AG08395 (cell line): ENCODE measurements around the gene KIRREL1.

Source experiments
- DNase-seq: peaks from one replicate; pipeline ENCODE4 v3.0.0; 2012; ENCODE audit warnings: mixed read lengths, low spot score

KIRREL1 gene

GRCh38 chr1:157975228-157975950 is 18.1 kb upstream of the KIRREL1 start:
- no peak for DNase-seq

DNA sequence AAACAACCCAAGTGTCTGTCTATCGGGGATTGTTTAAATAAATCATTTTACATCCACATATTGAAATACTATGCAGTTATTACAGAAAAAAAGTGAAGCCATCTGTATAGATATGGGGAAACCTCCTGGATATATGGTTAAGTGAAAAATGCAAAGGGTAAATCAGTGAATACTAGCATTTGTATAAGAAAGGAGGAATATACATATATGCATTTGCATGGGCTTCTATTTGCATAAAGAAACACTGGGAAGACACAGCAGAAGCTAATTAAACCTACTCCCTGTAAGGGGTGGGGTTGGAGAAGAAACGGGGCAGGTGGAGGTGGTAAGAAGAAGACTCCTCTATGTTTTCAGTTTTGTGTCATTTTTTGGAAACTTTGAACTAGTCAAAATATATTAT is 16.6 kb upstream of the KIRREL1 start:
- DNase-seq, result no peak

- no peak for DNase-seq
Observed at GRCh38 chr1:157978586-157979403, 14.7 kb upstream of the KIRREL1 start.

GRCh38 chr1:157982136-157982535 is 11.3 kb upstream of the KIRREL1 start:
- no peak for DNase-seq

GRCh38 chr1:157983787-157984186 is 9.7 kb upstream of the KIRREL1 start:
- DNase-seq, result no peak

DNA sequence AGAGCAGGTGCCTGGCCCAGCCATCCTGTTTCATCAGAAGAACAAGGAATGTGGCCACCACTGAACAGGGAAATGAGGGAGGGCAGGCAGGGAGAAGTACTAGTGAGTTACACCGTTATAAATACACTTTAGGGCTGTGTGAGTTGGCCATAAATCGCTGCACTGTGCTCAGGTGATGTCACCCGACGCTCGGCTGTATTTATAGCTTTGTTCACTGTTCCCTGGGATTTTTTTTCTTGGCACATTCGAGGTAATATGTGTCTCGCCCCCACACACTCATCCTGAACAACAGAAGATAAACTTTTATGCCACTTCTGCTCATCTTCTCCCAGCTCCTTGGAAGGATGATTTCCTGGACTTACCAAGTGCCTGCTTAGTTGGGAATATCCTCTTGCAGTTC is 9.0 kb upstream of the KIRREL1 start:
- DNase-seq, result no peak

DNA sequence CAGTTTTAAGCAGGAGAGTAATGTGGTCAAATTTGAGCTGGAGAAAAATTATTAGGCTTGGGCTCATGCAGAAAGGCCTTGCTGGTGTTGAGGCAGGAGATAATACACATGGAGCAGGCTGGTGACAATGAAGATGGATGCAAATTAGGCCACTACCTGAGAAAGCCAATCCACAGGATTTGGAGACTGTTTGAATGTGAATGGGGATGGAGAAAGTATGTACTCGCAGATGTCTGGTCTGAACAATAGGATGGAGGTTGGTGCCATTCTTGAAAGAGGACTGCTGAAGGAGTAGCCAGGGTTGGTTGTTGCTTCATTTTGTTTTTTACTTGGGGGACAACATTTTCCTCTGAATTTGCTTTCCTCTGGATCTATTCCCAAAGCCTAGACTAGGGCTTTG is 8.0 kb upstream of the KIRREL1 start:
- DNase-seq, result no peak

GRCh38 chr1:157988002-157988401 is 5.4 kb upstream of the KIRREL1 start:
- no peak for DNase-seq

DNA sequence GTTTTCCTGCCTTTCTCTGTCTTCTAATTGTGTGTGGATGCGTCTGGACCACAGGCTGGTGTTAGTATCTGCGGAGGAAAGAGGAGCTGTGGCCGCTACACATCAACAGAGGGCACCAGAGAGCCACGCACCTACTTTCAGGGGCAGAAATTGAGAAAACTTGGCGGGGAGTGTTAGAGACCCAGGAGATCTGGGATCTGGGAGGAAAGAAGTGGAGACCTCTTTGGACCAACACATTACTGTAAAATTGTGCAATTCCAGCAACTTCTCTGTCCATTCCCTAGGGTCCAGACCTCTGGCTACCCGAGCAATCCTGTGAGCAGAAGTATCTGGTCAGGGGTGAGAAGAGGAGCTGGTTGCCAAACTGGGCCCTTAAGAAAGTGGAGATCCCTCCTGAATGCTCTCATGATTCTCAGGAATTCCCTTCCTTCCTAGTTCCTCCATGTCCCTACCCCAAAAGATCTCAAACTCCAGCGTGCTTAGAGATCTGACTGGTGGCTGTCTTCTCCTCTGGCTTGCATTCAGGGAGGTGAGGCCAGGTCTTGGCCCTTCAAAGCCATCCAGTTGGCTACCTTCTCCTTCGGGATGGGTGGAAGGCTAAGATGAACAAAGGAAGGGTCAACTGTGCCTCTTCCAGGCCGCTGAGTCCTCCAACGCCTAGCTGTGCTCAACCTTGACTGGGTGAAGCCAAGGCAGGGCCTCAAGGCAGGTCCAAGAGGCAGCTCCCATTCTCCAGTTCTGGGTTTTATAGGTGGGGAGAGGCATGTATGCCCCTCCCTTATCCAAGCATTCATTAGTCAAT is 1.2 kb upstream of the KIRREL1 start:
- peak; percentile 74 for DNase-seq

GRCh38 chr1:157992833-157993146 is 655 bp upstream of the KIRREL1 start:
- DNase-seq, result no peak

GRCh38 chr1:157993918-157994605 is 617 bp downstream of the KIRREL1 start:
- no peak for DNase-seq

- peak; percentile 69 for DNase-seq
Observed at GRCh38 chr1:157994704-157995582, 1.5 kb downstream of the KIRREL1 start.

DNA sequence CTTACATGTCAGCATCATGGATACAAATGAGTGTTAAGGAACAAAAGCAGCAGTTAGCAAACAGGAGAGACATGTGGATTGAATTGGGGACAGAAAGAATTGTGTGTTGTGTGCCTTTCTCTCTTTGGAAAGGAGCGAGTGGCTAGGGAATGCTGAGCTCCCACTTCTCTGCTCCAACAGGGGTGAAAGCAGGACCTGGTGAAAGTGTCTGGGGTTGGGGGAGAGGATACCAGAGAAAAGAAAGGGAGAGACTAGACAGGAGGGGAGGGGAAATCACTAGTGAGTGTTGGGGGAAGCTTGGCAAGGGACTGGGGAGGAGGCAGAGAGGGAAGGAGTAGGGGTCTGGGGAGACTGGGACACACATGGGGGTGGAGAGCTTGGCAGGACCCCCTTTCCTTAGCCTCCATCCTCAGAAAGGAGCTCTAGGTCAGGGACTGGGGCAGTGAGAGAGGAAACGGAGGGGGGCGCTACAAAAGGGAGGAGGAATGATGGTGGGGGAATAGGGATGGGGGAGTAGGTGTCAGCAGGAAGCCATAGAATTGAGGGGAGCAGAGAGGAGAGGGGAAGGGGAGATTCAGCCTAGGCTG is 2.2 kb downstream of the KIRREL1 start:
- DNase-seq, result no peak

DNA sequence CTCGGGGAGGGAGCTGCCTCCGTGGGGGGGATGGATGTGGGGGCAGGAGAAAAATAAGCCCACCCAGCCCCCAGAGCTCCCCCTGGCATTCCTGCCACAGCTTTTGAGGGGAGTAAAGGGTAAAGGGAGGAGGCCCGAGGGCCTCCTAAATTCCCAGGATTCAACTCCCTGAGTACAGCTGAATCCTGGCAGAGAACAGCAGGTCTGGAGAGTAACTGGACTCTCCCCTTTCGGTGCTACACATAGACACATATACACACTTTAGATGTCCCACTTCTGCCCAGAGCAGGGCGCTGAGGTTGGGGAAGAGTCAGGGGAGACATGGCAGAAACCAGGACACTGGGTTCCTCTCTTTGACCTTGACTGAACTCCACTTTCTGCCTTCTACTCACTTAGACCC is 3.0 kb downstream of the KIRREL1 start:
- no peak for DNase-seq

- DNase-seq, result no peak
Observed at GRCh38 chr1:158000507-158000906, 7.1 kb downstream of the KIRREL1 start.

DNA sequence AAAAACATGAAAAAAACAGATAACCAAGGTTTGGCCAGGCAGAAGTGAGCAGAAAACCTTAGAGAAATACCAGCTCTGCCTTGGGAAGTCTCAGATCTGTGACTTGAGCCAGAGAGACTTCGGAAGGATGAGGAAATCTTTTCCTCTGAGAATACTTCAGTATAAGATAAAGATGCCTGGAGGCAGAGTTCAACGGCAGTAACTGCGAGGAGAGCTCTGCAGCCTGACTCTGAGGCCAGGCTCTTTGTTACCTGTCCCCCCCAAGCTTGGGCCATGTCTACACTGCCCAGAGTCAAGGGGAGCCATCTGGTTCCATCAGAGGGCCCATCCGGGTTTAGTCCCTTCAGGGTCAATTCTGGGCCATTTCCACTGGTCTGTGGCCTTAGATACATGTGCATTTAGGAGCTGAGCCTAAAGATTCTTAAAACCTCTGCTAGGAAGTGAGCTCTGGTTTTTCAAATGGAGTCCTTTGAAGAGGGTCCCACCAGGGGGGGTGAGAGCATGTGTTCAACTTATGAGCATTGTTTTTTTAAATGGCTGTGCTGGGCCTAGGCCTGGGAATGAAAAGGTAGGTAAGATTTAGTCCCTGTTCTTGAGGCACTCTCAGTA is 8.7 kb downstream of the KIRREL1 start:
- DNase-seq, result peak; percentile 48

DNA sequence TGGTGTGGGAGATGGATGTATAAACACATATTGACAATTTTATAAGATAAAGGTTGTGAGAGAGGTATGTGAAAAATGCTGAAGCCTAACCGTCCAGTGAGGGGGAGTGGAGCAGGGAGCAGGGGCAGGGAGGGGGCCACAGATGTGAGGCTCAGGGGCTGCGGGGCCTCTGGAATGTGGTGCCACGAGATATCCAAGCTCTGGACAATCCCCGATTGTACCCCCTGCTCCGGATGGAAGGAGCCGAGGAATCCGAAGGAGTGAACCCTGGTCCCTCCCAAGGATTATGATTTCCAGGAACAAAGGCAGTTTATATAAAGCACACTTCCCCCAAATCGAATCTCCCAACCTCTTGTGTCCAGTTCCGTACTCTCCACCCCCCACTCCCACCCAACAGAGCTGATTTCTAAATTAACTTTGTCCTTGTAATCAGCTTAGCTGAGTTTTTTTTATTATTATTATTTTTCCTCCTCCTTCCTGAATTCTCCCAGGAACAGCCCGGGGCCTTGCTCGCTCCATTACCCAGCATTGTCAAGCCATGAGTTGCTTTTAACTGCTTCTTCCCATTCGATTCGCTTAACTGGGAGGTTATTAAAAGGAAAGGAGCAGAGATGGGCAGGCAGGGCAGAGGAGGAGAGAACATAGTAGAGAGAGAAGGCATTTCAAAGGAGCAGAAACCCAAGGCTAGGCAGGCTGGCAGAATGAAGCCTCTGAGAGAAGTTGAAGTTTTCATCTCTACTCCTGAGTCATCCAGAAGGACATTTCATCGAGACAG is 9.4 kb downstream of the KIRREL1 start:
- peak; percentile 50 for DNase-seq

DNA sequence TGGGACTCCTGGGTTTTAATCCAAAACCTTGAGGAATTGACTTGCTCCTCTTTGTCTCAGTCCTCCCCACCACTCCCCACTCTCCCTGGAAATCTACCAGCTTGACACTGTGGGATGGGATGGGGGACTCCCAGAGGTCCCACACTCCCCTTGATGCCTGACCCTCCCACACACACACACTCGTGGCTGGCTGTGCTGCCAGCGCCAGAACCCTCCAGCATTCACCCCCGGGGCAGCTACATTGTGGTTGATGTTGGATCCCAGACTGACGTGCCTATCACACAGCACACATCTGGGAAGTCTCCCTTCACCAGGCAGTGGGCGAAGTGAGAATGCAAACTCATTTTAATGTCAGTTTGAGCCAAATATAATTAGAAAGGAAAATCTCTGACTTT is 10.0 kb downstream of the KIRREL1 start:
- DNase-seq, result peak; percentile 42

- DNase-seq, result no peak
Observed at GRCh38 chr1:158005224-158005623, 11.8 kb downstream of the KIRREL1 start.

DNA sequence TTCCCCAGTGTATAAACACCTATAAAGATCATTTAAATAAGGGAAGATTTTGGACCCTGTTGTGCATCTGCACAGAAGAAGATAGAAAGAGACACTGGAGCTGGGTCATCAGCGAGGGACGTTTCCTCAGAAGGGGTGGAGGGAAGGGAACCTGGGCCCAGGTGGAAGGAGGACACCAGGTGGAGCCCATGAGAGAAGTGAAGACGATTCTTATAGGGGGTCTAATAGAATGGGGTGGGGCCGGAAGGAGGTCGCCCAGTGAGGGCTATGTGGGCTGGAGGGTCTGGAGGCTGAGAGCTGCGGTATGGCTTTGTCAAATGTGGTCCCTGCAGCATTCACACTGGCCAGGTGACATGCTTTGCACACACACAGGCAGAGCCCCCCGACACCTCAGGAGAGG is 13.7 kb downstream of the KIRREL1 start:
- DNase-seq, result no peak
